GM12875 (cell line): Measurements from ENCODE around the gene HBM.
"Not testable (repeated sequence)": the region's sequence is repeated elsewhere in the genome, so short reads cannot be mapped to it uniquely, and the experiment has no call there.

Experiments
- H3K4me3 ChIP-seq: one replicate; pipeline ENCODE4 v1.5.1; 2011; ENCODE audit warnings: low read depth, low read length, control low read depth
- TF ChIP-seq, protein P1 (sequence below): IDR thresholded peaks from 2 replicates; pipeline ENCODE4 v1.5.1; 2011; ENCODE audit warnings: low read depth, mild to moderate bottlenecking, control low read depth, inconsistent platforms, low read length, moderate library complexity, borderline replicate concordance; ENCODE audit not compliant: insufficient read depth

The HBM gene

DNA sequence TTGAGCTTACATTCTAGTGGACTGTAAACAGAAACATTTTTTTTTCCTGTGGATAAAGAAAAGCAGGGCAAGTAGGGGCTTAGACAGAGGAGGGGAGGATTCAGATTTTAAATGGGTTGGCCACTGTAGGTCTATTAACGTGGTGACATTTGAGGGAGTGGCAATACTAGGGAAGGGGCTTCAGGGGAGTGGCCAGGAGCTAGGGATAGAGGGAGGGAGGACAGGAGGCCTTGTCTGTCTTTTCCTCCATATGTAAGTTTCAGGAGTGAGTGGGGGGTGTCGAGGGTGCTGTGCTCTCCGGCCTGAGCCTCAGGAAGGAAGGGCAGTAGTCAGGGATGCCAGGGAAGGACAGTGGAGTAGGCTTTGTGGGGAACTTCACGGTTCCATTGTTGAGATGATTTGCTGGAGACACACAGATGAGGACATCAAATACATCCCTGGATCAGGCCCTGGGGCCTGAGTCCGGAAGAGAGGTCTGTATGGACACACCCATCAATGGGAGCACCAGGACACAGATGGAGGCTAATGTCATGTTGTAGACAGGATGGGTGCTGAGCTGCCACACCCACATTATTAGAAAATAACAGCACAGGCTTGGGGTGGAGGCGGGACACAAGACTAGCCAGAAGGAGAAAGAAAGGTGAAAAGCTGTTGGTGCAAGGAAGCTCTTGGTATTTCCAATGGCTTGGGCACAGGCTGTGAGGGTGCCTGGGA is 6.5 kb upstream of the HBM start:
- TF ChIP-seq, protein P1, sequence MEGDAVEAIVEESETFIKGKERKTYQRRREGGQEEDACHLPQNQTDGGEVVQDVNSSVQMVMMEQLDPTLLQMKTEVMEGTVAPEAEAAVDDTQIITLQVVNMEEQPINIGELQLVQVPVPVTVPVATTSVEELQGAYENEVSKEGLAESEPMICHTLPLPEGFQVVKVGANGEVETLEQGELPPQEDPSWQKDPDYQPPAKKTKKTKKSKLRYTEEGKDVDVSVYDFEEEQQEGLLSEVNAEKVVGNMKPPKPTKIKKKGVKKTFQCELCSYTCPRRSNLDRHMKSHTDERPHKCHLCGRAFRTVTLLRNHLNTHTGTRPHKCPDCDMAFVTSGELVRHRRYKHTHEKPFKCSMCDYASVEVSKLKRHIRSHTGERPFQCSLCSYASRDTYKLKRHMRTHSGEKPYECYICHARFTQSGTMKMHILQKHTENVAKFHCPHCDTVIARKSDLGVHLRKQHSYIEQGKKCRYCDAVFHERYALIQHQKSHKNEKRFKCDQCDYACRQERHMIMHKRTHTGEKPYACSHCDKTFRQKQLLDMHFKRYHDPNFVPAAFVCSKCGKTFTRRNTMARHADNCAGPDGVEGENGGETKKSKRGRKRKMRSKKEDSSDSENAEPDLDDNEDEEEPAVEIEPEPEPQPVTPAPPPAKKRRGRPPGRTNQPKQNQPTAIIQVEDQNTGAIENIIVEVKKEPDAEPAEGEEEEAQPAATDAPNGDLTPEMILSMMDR = no peak
- H3K4me3 ChIP-seq = no peak overlapping the region

DNA sequence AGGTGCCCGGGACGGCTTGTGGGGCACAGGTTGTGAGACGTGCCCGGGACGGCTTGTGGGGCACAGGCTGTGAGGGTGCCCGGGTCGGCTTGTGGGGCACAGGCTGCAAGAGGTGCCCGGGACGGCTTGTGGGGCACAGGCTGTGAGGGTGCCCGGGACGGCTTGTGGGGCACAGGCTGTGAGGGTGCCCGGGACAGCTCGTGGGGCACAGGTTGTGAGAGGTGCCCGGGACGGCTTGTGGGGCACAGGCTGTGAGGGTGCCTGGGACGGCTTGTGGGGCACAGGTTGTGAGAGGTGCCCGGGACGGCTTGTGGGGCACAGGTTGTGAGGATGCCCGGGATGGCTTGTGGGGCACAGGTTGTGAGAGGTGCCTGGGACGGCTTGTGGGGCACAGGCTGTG is 5.5 kb upstream of the HBM start:
- not testable (repeated sequence) for H3K4me3 ChIP-seq

DNA sequence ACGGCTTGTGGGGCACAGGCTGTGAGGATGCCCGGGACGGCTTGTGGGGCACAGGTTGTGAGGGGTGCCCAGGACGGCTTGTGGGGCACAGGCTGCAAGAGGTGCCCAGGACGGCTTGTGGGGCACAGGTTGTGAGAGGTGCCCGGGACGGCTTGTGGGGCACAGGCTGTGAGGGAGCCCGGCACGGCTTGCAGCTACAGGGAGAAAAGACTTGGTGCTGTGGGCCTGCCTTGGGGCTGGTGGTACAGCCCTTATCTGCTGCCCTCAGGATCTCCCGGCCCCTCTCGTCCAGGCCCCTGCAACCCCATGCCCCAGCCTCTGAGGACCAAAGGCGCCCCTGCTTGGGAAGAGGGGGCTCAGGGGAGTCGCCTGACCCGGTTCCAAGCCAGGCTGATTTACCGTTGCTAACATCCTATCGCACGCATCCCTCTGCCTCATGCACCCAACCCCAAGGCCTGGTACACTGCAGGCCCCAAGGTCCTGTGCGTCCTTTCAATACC is 5.0 kb upstream of the HBM start:
- no peak overlapping the region for H3K4me3 ChIP-seq
- TF ChIP-seq, protein P1 = no peak

GRCh38 chr16:162271-162991 is 3.3 kb upstream of the HBM start:
- no peak overlapping the region for H3K4me3 ChIP-seq
- TF ChIP-seq, protein P1 = no peak

GRCh38 chr16:163139-163538 is 2.6 kb upstream of the HBM start:
- not testable (repeated sequence) for H3K4me3 ChIP-seq

DNA sequence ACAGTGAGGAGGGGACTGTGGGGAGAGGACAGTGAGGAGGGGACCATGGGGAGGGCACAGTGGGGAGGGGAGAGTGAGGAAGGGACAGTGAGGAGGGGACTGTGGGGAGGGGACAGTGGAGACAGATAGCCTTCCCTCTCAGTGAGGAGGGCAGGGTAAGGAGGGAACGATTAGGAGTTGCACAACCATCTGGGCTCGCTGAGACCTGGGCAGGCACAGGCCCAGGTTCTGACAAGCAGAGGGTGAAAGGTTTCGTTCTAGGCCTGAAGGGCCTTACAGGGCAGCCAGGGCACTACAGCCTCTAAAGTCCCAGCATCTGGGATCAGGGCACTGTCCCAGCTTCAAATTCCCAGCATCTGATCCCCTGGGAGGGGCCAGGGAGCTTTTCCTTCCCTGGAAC is 2.1 kb upstream of the HBM start:
- not testable (repeated sequence) for H3K4me3 ChIP-seq

DNA sequence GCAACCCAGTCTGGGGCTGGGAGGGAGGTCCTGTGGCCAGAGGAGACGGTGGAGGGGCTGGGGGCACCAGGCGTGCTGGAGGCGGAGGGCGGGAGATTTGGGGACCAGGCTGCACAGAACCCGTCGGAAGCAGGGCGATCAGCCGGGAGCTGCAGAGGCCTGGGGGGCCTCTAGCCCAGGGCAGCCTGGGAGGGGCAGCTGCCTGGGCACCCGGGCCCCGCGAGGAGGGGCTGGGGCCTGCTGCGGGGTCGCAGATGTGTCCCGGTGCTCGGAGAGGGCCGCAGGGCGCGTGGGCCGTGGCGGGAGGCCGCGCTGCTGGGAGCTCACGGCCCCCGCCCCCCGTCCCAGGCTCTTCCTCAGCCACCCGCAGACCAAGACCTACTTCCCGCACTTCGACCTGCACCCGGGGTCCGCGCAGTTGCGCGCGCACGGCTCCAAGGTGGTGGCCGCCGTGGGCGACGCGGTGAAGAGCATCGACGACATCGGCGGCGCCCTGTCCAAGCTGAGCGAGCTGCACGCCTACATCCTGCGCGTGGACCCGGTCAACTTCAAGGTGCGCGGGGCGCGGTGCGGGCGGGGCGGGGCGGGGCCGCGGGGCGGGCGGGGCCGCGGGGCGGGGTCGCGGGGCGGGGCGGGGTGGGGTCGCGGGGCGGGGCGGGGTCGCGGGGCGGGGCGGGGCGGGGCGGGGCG is 1.5 kb upstream of the HBM start:
- not testable (repeated sequence) for H3K4me3 ChIP-seq

GRCh38 chr16:164827-165538 is 795 bp upstream of the HBM start:
- TF ChIP-seq, protein P1 = no peak
- H3K4me3 ChIP-seq = no peak overlapping the region
